Fibroblast of skin of scalp (primary cell): ENCODE results near the gene ABCC6. TPM values are rescaled to one million over a fixed set of nuclear protein-coding genes. Genes with fewer than 3 reads are reported as not detected.
"Not testable (repeated sequence)": the region's sequence is repeated elsewhere in the genome, so short reads cannot be mapped to it uniquely, and the experiment has no call there.

Source experiments
- DNase-seq: peaks from one replicate; pipeline ENCODE4 v3.0.0-alpha.2; 2013
- polyA plus RNA-seq, 2 experiments: library from polyadenylated mRNA; unstranded; fragments of 120-200 nt; gene quantifications; one replicate each; pipeline ENCODE4 v1.2.1, GENCODE V29; 2013; ENCODE audit not compliant: insufficient read length in 2 of 2

Gene ABCC6
- polyA plus RNA-seq (2013, experiment 1 of 2; ENCODE audit: insufficient read length) = 0.43 TPM
- polyA plus RNA-seq (2013, experiment 2 of 2; ENCODE audit: insufficient read length) = 0.20 TPM

GRCh38 chr16:16222850-16223661 lies at the start of gene ABCC6:
TSS of gene ABCC6 (minus strand) at chr16:16223494. CDS start at chr16:16223434, 60 bp downstream.
- not testable (repeated sequence) for DNase-seq

GRCh38 chr16:16272573-16273221 lies 49.4 kb upstream of the ABCC6 start:
- DNase-seq = not testable (repeated sequence)

- not testable (repeated sequence) for DNase-seq
Measured at GRCh38 chr16:16271658-16272057, 48.4 kb upstream of the ABCC6 start.

- DNase-seq = not testable (repeated sequence)
Measured at GRCh38 chr16:16268185-16268808, 45.0 kb upstream of the ABCC6 start.

GRCh38 chr16:16267708-16268107 lies 44.4 kb upstream of the ABCC6 start:
- not testable (repeated sequence) for DNase-seq

GRCh38 chr16:16265044-16265443 lies 41.8 kb upstream of the ABCC6 start:
- DNase-seq = peak; percentile 49

GRCh38 chr16:16263947-16264346 lies 40.7 kb upstream of the ABCC6 start:
- not testable (repeated sequence) for DNase-seq

GRCh38 chr16:16262954-16263555 lies 39.8 kb upstream of the ABCC6 start:
- not testable (repeated sequence) for DNase-seq

GRCh38 chr16:16259971-16260370 lies 36.7 kb upstream of the ABCC6 start:
- DNase-seq = not testable (repeated sequence)

- not testable (repeated sequence) for DNase-seq
Measured at GRCh38 chr16:16258822-16259221, 35.5 kb upstream of the ABCC6 start.

GRCh38 chr16:16257301-16257923 lies 34.1 kb upstream of the ABCC6 start:
- DNase-seq = not testable (repeated sequence)

GRCh38 chr16:16252377-16252776 lies 29.1 kb upstream of the ABCC6 start:
- DNase-seq = not testable (repeated sequence)

GRCh38 chr16:16249621-16250330 lies 26.5 kb upstream of the ABCC6 start:
- not testable (repeated sequence) for DNase-seq

- not testable (repeated sequence) for DNase-seq
Measured at GRCh38 chr16:16247439-16247838, 24.1 kb upstream of the ABCC6 start.

GRCh38 chr16:16246578-16247262 lies 23.4 kb upstream of the ABCC6 start:
- DNase-seq = not testable (repeated sequence)

- not testable (repeated sequence) for DNase-seq
Measured at GRCh38 chr16:16243886-16244285, 20.6 kb upstream of the ABCC6 start.

- not testable (repeated sequence) for DNase-seq
Measured at GRCh38 chr16:16240667-16241066, 17.4 kb upstream of the ABCC6 start.

GRCh38 chr16:16237738-16238137 lies 14.4 kb upstream of the ABCC6 start:
- DNase-seq = not testable (repeated sequence)

GRCh38 chr16:16237071-16237470 lies 13.8 kb upstream of the ABCC6 start:
- not testable (repeated sequence) for DNase-seq

- not testable (repeated sequence) for DNase-seq
Measured at GRCh38 chr16:16232692-16233061, 9.4 kb upstream of the ABCC6 start.
